ES-I3 (cell line): ENCODE results near the gene SH2D6.
"Not testable (repeated sequence)": the region's sequence is repeated elsewhere in the genome, so short reads cannot be mapped to it uniquely, and the experiment has no call there.

ENCODE experiments used
- H3K36me3 ChIP-seq: 2 replicates; pipeline ENCODE4 v1.6.1; 2013; ENCODE audit warnings: mild to moderate bottlenecking, low read length, control low read depth, moderate library complexity; ENCODE audit not compliant: insufficient read depth
- H3K4me1 ChIP-seq: 2 replicates; pipeline ENCODE4 v1.6.1; 2013; ENCODE audit warnings: mild to moderate bottlenecking, control low read depth, low read length; ENCODE audit not compliant: insufficient read depth
- H3K9ac ChIP-seq: 2 replicates; pipeline ENCODE4 v1.6.1; 2013; ENCODE audit warnings: low read depth, mild to moderate bottlenecking, low read length, moderate library complexity
- H3K9me3 ChIP-seq: 2 replicates; pipeline ENCODE4 v1.6.1; 2013; ENCODE audit warnings: mild to moderate bottlenecking, low read length, moderate library complexity; ENCODE audit not compliant: control insufficient read depth, insufficient read depth

Gene SH2D6

DNA sequence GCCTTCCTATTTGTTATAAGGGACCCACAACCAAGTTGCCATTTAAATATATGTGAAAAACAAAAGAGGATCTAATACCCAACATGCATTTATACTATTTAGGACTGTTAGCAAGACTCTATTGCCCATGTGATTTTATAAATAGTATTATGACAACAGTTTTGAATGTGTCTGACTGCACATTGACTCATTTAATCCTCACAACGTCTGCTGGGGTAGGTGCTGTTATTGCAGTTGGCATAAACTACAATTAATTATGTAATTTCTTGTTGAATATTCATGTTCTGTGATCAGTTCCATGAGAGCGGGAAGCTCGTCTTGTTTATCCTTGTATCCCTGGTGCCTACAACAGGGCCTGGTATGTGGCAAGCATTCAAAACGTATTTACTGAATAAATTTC, 53.7 kb downstream of the SH2D6 start:
- H3K4me1 ChIP-seq, result peaks cover 18% of the 10 kb centered on the region
- H3K9ac ChIP-seq, result no peak overlapping the region
- no peaks in the 10 kb centered on the region for H3K9me3 ChIP-seq
- no peaks in the 10 kb centered on the region for H3K36me3 ChIP-seq

GRCh38 chr2:85475799-85476490, 57.4 kb downstream of the SH2D6 start:
- Histone ChIP-seq H3K9me3 (no peaks in the 10 kb centered on the region), H3K36me3 (no peaks in the 10 kb centered on the region), H3K9ac (no peak overlapping the region; the same call in 1 of the 2 replicates), H3K4me1 (peaks cover 8% of the 10 kb centered on the region)

- no peak overlapping the region for H3K9ac ChIP-seq
- H3K4me1 ChIP-seq, result peaks cover 8% of the 10 kb centered on the region
- no peaks in the 10 kb centered on the region for H3K9me3 ChIP-seq
- no peaks in the 10 kb centered on the region for H3K36me3 ChIP-seq
Observed at GRCh38 chr2:85476624-85477023, 58.1 kb downstream of the SH2D6 start.

GRCh38 chr2:85477884-85478283, 59.4 kb downstream of the SH2D6 start:
- Histone ChIP-seq H3K36me3 (no peaks in the 10 kb centered on the region), H3K4me1 (peaks cover 8% of the 10 kb centered on the region), H3K9ac (no peak overlapping the region), H3K9me3 (no peaks in the 10 kb centered on the region)

DNA sequence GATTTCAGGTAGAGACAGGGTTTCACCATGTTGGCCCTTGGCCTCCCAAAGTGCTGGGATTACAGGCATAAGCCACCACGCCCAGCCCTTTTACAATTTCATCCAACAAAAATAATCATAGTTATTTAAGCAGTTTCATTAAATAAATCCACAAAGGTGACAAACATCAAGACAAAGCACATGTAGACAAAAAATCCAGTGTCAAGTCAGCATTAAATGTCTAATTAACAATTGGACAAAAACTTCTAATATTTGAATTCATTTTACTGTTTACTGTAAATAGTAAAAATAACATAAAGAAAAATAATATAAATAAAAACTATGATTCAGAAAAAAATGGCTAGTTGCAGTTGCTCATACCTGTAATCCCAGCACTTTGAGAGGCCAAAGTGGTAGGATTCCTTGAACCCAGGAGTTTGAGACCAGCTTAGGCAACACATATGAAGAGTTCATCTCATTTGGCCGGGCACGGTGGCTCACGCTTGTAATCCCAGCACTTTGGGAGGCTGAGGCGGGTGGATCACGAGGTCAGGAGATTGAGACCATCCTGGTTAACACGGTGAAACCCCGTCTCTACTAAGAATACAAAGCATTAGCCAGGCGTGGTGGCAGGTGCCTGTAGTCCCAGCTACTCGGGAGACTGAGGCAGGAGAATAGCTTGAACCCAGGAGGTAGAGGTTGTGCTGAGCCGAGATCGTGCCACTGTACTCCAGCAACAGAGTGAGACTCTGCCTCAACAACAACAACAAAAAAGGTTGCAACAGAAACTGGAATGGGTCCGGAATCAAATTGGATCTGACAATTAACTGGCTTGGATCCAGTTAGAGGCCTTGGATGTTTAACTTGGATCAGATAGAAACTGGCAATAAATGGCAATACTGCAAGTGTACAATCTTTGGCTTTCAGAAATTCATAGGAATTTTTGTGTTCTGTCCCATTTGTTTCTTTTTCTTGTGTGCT, 63.6 kb downstream of the SH2D6 start:
- H3K36me3 ChIP-seq, result no peaks in the 10 kb centered on the region
- no peaks in the 10 kb centered on the region for H3K9me3 ChIP-seq
- no peaks in the 10 kb centered on the region for H3K4me1 ChIP-seq
- no peak overlapping the region for H3K9ac ChIP-seq

GRCh38 chr2:85484615-85485014, 66.1 kb downstream of the SH2D6 start:
- not testable (repeated sequence) for H3K9me3 ChIP-seq, H3K36me3 ChIP-seq, H3K4me1 ChIP-seq, H3K9ac ChIP-seq

- no peaks in the 10 kb centered on the region for H3K36me3 ChIP-seq
- no peaks in the 10 kb centered on the region for H3K4me1 ChIP-seq
- no peak overlapping the region for H3K9ac ChIP-seq
- 0 out of 2 replicates have a peak, but pooled peaks cover 2% of the 10 kb centered on the region for H3K9me3 ChIP-seq
Observed at GRCh38 chr2:85485815-85486214, 67.3 kb downstream of the SH2D6 start.
